Iris pigment epithelial cell (primary cell): ENCODE measurements around the gene CIDEA.
A peak's percentile ranks its signal among the peaks of the same experiment; 100 is the strongest.

Source experiments
- DNase-seq: peaks from one replicate; pipeline ENCODE4 v3.0.0-alpha.2; 2011; ENCODE audit warnings: low read depth

Gene CIDEA

GRCh38 chr18:12301263-12302005 is 47.3 kb downstream of the CIDEA start:
- DNase-seq: no peak

- DNase-seq: no peak
Measured at GRCh38 chr18:12302391-12303147, 48.4 kb downstream of the CIDEA start.

DNA sequence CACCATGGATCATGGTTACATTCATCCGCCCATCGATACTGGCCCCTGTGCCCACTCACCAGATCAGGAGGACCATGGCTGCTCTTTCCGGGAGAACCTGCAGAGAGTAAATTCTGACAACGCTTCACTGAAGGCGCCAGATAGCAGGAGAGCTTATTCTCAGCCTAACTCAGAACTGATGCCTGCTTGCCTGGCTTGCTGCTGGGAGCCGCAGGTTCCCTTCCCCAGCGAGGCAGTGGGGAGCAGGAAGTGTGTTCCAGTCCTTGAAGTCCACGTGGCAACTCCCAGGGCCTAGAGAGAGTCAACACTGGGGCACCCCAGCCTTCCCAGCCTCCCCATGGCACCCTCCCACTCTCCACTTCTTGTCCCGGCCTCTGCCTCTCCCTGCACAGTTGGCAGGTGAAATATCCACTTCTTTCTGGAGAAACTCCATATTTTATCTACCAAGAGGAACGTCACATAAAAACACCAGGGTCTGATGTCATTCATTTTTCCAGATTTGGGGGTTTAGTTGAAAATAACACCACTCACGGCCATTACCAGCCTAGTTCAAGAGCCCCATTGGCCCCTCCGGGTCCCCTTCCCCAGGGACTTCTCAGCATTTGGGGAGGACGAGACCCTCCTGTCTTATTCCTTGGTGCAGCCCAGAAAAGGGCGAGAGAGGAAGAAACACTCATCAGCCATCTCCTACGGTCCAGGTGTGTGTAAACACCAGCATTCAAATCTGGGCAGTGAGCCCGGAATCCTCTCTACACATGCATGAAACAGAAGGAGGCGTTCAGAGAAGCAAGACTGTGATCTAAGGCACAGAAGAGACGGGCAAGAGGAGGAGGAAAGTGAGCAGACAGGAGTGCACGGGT is 50.4 kb downstream of the CIDEA start:
- DNase-seq: peak; percentile 69

DNA sequence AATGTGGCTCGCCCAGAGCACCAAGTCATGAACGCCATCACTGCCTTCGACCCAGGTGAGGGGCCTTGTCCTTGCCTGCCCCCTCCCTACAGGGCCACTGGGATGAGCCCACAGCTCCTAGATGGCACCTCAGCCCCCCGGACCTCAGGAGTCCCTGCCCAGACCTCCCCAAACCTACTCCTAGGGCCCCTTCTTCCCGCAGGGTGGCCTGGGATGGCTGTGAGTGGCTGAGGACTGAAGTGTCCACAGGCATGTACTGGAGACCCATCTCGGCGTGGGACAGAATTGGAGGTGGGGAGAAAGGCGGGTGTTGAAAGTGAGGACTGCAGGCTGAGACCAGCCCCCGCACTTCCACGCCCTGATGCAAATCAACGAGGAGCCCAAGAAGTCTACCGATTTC is 51.0 kb downstream of the CIDEA start:
- no peak for DNase-seq

- no peak for DNase-seq
Measured at GRCh38 chr18:12305930-12306629, 51.9 kb downstream of the CIDEA start.

DNA sequence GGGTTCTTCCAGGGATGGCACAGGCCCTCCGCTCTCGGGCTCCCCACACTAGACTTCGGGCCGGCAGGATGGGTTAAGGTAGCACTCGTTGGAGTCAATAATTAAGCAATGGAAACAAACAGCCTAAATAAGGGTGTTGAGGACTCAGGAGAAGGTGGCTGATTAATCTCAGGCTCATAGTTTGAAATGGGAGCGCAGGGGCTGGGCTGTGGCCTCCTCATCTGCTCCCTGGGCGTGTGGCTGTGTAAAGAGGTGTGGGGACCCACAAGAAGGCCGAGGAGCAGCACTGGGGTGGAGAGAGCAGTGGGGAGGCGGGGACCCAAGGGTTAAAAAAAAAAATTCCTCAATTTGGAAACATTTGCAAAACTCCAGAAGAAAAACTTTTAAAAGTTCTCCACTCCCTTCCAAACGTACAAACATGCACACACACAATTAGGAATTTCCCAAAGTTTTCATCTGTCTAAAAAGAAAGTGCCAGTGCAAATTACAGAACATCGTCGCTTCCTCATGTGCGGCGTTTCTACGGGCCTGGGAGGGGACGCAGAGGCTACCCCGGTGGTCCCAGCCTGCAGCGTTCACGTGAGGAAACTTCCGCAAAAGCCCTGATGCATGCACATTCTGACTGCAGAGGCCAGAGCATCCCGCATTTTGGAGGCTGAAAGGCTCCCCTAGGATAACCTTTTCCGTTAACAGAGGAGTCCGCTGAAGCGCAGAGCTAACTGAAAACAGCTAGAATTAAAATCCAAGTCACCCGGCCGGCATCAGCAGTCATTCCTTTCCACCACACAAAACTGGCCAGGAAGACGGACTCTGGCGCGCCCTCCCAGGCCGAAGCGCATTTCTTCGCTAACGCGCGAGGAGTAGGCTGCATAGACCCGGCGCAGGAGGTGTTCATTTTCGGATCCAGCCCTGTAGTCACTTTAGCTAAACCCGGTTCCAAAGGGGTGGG is 52.9 kb downstream of the CIDEA start:
- DNase-seq: peak; percentile 85

DNA sequence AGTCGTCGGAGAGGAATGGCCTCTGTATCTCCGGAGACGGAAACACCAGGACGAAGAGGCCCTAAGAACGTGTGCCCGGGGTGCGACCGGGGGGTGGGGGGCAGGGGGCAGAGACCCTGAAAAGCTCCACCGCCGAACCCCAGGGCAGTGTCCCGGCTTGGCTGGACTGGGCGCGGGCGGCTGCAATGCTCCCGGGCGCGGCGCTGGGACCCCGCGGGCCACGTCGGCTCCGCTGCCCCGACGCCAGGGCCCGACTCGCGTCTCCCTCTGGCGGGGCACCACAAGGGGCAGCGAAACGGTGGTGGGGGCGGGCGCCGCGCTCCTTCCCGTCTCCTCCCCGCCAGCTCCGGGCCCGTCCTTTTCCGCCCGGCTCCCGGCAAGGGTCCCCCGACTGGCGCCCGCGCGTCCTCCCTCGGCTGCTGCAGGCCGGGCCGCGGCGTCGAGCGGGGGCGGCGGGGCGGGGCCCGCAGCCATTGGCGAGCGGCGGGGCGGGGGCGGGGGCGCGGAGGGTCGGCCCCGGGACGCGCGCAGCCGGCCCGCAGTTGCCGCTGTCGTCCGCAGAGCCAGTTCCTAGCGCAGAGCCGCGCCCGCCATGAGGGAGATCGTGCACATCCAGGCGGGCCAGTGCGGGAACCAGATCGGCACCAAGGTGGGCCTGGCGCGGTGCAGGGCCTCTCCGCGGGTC is 53.7 kb downstream of the CIDEA start, which contains the start of gene TUBB6:
Gene TUBB6, plus strand, starts transcription at position 541 of the 685 bp plus-strand sequence. Its CDS starts 52 bp downstream, at position 593.
- DNase-seq: peak; percentile 86

DNA sequence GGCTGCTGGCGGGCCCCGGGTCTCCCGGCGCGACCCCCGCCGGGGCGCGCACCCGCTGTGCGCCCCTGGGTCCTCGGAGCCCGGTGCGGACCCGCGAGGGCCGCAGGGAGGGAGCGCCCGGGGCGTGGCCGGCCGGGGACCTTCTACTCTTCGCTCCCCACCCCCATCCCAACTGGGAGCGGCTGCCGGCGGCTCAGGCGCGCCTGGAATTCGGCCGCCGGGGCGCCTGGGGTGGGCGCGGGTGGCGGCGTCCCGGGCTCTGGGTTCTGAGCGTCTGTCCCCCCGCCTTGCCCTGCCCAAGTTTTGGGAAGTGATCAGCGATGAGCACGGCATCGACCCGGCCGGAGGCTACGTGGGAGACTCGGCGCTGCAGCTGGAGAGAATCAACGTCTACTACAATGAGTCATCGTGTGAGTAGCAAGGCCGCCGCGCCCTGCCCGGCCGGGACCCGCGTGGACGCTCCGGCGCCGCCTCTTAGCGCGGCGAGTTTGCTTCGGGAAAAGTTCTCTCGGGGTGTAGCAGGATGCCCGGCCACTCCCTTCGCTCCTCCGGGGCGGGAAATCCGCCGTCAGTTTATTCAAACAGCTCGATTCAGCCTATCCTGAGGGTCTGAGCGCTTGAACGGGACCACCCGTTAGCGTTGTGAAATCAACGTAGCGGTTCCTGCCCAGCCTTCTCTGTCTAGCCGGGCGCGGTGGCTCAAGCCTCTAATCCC is 54.4 kb downstream of the CIDEA start:
- DNase-seq: peak; percentile 91

DNA sequence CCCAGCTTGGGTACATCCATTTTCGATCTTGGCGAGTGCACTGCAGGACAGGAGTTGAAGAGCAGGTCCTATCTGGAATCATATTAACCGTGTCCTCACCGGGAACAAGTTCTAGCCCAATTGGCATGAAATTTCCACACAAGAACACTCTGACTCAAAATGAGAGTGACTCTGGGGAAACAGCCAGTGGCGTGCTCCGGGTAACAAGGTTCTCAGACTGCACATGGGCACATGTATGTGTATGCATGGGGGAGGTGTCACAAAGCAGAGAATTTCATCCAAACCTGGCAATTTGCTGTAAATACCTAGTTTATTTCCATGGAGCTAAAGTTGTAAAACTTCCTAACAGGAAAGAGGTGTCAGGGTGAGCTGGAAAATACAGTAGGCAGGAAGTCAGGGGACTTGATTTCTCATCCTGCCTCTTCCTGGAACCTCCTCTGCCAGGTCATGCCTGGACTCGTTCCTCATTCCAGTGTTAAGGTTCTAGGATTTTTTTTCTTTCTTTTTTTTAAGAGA is 55.6 kb downstream of the CIDEA start:
- no peak for DNase-seq

DNA sequence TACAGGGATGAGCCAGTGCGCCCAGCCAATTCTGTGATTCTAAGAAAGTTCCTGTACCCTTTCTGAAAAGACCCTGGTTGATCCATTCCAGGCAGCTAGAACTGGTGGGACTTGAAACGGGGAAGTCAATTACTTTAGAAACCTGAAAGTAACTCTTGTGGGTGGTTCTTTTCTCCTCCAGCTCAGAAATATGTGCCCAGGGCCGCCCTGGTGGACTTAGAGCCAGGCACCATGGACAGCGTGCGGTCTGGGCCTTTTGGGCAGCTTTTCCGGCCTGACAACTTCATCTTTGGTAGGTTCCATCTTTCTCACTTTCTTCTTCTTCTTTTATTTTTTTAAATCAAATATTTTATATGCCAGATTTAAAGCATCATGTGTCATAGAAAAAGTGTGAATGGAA is 56.6 kb downstream of the CIDEA start:
- no peak for DNase-seq

DNA sequence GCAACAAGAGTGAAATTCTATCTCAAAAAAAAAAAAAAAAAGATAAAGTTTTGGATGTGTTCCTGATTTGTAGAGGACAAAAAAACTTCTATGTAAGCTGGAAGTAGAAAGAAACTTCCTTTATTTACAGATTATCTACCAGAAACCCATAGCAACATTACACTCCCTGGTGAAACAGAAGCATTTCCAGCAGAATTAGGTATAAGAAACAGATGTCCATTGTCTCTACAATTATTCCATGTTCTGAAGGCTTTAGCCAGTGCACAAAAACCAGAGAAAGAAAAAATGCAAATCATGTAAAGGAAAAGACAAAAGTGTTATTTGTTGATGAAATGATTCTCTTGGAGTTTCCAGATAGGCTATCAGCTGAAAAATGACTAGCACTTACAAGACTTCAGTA is 58.8 kb downstream of the CIDEA start:
- DNase-seq: no peak

- no peak for DNase-seq
Measured at GRCh38 chr18:12313530-12314245, 59.5 kb downstream of the CIDEA start.

DNA sequence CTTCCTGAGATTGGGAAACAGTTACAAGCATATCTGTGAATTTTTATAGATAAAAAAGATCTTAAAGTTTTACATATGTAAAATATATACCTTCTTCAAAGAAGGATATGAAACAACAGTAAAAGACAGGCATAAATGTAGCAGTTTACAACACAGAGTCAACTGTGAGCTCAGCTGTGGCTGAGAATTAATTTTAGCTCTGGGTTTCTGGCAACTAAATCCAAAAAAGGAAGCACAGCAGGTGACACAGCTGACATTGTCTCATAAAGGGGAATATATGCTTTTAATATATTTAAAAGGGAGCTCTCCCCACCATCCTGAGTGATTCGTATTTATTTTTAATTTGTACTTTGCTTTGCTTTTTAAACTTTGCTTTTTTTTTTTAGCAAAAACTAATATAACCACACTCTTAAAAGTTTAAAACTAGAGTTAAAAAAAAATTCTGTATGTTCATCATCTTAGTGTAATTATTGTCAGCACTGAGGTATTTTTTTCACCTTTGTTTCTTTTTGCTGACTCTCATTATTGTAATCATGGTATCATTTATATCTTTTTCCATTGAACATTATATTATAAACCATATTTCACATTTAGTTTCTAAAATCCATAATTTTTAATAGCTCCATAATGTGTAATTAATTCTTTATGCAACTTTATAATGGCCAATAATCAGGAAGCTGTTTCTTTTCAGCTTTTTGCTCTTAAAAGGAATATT is 60.6 kb downstream of the CIDEA start:
- no peak for DNase-seq

DNA sequence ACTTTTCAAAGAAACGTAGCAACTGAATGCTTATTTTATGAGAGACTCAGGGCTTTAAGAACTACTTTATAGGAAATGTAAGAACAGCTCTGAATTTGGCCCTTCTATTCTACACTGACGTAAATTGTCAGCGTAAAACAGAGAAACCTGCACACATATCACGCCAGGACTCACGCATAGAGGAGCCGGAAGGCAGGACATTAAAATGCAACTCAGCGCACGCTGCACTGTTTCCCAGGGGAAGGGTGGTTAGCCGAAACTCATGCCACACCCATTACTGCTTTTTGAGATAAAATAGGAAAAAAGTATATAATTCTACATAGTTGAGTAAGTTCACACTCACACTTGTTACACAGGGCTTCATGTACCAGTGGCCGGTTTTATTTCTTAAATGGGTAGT is 61.3 kb downstream of the CIDEA start:
- no peak for DNase-seq

GRCh38 chr18:12315911-12316310 is 61.8 kb downstream of the CIDEA start:
- DNase-seq: no peak

DNA sequence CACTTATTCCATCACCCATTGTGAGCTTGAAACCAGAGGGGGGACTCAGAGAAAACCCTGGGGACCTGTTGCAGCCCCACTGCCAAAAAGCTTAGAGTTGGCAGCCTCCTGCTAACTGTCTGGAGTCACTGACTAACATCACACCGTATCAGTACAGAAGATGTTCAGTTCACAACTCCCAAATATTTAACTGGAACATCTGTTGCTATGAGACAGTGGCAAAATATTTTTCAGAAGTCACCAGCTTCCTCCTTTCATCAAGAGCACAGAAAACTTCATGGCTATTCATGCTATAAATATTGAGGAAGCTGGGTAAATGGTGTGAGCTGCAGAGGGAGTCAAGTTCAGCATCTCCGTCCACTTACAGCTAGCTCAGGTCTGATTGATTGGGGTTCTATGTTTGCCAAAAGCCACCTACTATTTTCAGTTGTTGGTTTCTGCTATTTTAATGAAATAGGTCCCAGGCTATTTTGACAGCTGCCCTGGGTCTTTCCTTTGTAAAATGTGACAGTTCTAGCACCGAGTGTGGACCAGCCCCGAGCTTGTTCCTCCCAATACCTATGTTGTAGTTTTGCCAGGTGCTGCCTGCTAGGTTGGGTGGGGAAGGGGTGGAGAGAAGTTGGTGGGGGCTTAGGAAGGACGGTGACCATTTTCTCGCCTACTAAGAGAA is 63.6 kb downstream of the CIDEA start:
- DNase-seq: peak; percentile 66

- no peak for DNase-seq
Measured at GRCh38 chr18:12318334-12318697, 64.2 kb downstream of the CIDEA start.
